Muscle layer of duodenum (tissue), 2 donors: ENCODE measurements around the gene AMPH.
"Not testable (repeated sequence)": the region's sequence is repeated elsewhere in the genome, so short reads cannot be mapped to it uniquely, and the experiment has no call there.

ENCODE experiments used
- H3K27ac ChIP-seq: one replicate; pipeline ENCODE4 v1.7.0; 2013; ENCODE audit warnings: mild to moderate bottlenecking, low read length
- H3K27me3 ChIP-seq: one replicate; pipeline ENCODE4 v1.7.0; 2013; ENCODE audit warnings: low read depth, mild to moderate bottlenecking, control low read depth, low read length
- H3K36me3 ChIP-seq, 2 donors: one replicate each; pipeline ENCODE4 v1.7.0; 2013; ENCODE audit warnings: low read length in 2 of 2, control low read depth in 1 of 2, mild to moderate bottlenecking in 1 of 2; ENCODE audit not compliant: insufficient read depth in 2 of 2, control insufficient read depth in 1 of 2
- H3K4me1 ChIP-seq, 2 donors: one replicate each; pipeline ENCODE4 v1.7.0; 2013; ENCODE audit warnings: low read length in 2 of 2, mild to moderate bottlenecking in 2 of 2, control low read depth in 1 of 2, moderate library complexity in 1 of 2; ENCODE audit not compliant: insufficient read depth in 2 of 2, control insufficient read depth in 1 of 2
- H3K4me3 ChIP-seq, 2 donors: one replicate each; pipeline ENCODE4 v1.7.0; 2013; ENCODE audit warnings: low read length in 2 of 2, low read depth in 1 of 2, mild to moderate bottlenecking in 1 of 2
- H3K9me3 ChIP-seq, 2 donors: one replicate each; pipeline ENCODE4 v1.7.0; 2013; ENCODE audit warnings: low read length in 2 of 2, control low read depth in 1 of 2, mild to moderate bottlenecking in 1 of 2; ENCODE audit not compliant: control insufficient read depth in 1 of 2
- donor health status: healthy.

The AMPH gene

DNA sequence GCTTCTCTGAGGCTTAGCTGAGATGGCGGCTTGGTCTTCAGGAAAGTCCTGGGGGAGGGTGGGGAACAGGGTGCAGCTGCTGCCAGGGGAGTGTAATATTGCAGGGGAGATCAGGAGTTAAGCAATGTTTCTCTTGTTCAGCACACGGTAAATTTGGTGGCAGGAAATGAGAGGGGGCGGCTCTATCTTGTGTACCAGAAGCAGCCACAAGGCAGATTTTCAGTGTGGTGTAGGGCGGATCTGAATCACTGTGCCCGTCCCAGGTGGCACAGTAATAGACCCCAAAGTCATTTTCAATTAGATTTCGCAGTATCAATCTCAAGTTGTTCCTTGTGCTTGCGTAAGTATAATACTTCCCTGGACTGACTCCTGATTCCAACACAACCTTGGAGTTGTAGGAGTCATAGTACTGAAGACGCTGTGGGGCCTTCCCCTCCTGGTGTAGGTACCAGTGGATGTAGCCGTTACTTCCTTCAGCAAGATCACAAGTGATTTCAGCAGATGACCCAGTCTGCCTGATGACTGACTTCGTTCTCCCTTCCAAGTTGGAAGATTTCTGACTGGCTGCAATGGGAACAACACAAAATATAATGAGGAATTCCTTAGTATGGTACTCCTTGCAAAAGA lies 268.4 kb downstream of the AMPH start:
- H3K27ac ChIP-seq, H3K27me3 ChIP-seq, H3K4me1 ChIP-seq, H3K9me3 ChIP-seq, H3K4me3 ChIP-seq, H3K36me3 ChIP-seq: not testable (repeated sequence)

DNA sequence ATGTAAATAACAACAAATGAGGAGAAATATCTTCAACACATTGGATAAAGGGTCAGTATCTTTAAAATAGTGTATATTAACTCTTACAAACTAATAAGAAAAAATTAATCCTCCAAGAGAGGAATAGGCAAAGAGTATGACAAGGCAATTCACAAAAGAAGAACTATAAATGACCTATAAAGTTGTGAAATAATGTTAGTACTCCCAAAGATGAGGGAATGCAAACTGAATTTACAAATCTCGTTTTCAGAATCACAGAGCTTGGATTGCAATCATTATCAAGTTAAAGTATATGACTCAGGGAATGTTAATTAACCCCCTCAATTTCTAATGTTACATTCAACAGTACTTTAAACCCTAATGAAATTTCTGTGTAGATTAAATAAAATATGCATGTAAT lies 270.4 kb downstream of the AMPH start:
- Histone ChIP-seq H3K27me3 (no peaks in the 10 kb centered on the region), H3K27ac (no peak overlapping the region), H3K4me3 (no peak overlapping the region), H3K36me3 (no peaks in the 10 kb centered on the region), H3K4me1 (no peaks in the 10 kb centered on the region), H3K9me3 (no peaks in the 10 kb centered on the region)

DNA sequence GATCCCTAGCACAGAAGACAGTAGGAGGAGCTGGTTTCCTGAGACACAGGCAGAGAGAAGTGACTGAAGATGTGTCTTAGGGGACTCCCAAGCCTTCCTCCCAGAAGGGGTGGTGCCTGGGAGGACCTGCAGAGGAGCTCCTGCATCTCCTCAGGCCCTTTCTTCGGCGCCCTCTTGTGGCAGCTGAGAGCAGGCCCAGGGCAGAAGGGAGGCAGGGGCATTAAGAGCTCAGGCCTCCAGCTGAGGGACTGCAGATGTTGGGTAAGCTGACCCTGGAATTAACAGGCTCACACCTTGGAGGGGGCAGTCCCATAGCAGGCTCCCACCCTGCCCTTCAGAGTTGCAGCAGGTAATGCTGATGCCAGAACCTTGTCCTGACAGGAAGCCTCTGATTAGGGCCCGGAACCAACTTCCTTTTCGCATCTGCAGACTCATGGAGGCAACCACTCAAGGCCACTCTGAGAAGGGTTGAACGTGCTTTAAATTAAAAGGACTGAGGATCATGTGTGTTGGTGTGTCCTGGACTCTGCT lies 272.0 kb downstream of the AMPH start:
- H3K4me1 ChIP-seq, H3K9me3 ChIP-seq, H3K36me3 ChIP-seq, H3K27me3 ChIP-seq, H3K4me3 ChIP-seq, H3K27ac ChIP-seq: not testable (repeated sequence)

DNA sequence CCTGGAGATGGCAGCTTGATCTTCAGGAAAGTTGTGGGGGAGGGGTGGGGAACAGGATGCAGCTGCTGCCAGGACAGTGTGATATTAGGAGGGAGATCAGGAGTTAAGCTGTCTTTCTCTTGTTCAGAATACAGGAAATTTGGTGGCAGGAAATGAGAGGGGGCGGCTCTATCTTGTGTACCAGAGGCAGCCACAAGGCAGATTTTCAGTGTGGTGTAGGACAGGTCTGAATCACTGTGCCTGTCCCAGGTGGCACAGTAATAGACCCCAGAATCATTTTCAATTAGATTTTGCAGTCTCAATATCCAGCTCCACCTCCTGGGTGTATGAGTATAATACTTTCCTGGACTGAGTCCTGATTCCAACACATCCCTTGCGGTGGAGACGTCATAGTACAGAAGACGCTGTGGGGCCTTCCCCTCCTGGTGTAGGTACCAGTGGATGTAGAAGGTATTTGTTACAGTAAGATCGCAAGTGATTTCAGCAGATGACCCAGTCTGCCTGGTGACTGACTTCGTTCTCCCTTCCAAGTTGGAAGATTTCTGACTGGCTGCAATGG lies 272.8 kb downstream of the AMPH start:
- not testable (repeated sequence) for H3K4me1 ChIP-seq, H3K9me3 ChIP-seq, H3K27ac ChIP-seq, H3K4me3 ChIP-seq, H3K27me3 ChIP-seq, H3K36me3 ChIP-seq

DNA sequence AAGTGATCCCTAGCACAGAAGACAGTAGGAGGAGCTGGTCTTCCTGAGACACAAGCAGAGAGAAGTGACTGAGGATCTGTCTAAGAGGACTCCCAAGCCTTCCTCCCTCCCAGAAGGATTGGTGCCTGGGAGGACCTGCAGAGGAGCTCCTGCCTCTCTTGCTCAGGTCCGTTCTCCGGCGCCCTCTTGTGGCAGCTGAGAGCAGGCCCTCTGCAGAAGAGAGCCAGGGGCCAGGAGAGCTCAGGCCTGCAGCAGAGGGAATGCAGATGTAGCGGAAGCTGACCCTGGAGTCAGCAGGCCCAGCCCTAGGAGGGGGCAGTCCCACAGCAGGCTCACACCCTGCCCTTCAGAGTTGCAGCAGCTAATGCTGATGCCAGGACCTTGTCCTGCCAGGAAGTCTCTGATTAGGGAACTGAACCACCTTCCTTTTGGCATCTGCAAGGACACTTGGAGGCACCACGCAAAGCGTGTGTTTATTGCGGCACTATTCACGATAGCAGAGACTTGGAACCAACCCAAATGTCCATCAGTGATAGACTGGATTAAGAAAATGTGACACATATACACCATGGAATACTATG lies 276.8 kb downstream of the AMPH start:
- not testable (repeated sequence) for H3K27ac ChIP-seq, H3K4me3 ChIP-seq, H3K4me1 ChIP-seq

DNA sequence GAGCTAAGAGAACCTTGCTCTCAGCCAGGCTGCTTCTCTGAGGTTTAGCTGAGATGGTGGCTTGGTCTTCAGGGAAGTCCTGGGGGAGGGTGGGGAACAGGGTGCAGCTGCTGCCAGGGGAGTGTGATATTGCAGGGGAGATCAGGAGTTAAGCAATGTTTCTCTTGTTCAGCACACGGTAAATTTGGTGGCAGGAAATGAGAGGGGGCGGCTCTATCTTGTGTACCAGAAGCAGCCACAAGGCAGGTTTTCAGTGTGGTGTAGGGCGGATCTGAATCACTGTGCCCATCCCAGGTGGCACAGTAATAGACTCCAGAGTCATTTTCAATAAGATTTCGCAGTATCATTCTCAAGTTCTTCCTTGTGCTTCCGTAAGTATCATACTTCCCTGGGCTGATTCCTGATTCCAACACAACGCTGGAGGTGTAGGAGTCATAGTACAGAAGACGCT lies 277.7 kb downstream of the AMPH start:
- not testable (repeated sequence) for H3K4me3 ChIP-seq, H3K9me3 ChIP-seq, H3K36me3 ChIP-seq, H3K4me1 ChIP-seq, H3K27ac ChIP-seq, H3K27me3 ChIP-seq

More for the DNA sequence above, 276.8 kb downstream of the AMPH start:
- H3K36me3 ChIP-seq, H3K9me3 ChIP-seq, H3K27me3 ChIP-seq: not testable (repeated sequence)

DNA sequence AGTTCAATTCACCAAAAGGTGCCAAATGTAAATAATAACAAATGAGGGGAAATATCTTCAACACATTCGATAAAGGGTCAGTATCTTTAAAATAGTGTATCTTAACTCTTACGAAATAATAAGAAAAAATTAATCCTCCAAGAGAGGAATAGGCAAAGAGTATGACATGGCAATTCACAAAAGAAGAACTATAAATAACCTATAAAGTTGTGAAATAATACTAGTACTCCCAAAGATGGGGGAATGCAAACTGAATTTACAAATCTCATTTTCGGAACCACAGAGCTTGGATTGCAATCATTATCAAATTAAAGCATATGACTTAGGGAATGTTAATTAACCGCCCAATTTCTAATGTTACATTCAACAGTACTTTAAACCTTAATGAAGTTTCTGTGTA lies 279.6 kb downstream of the AMPH start:
- no peaks in the 10 kb centered on the region for H3K9me3 ChIP-seq
- H3K36me3 ChIP-seq = no peaks in the 10 kb centered on the region
- H3K4me1 ChIP-seq = no peaks in the 10 kb centered on the region
- H3K27me3 ChIP-seq = no peaks in the 10 kb centered on the region
- no peak overlapping the region for H3K27ac ChIP-seq
- no peak overlapping the region for H3K4me3 ChIP-seq

DNA sequence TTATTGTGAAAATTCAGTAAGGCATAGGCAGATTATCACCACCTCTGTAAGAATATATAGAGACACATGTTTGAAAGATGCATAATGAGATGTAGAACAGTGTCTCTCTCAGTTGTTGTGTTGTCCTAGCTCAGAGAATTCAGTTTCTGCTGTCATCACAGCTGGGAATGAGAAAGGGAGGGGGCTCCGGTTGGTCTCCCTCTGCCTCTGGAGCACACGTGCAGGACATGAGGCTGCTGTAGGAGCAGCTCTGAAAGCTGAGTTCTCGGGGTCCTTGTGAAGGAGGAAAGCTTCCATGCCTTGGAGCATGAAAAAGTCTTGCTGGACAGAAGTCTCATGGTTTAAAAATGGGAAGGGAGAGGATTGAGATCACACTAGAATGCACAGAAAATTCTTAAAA lies 280.4 kb downstream of the AMPH start:
- not testable (repeated sequence) for H3K9me3 ChIP-seq, H3K27ac ChIP-seq, H3K36me3 ChIP-seq, H3K27me3 ChIP-seq, H3K4me1 ChIP-seq, H3K4me3 ChIP-seq

DNA sequence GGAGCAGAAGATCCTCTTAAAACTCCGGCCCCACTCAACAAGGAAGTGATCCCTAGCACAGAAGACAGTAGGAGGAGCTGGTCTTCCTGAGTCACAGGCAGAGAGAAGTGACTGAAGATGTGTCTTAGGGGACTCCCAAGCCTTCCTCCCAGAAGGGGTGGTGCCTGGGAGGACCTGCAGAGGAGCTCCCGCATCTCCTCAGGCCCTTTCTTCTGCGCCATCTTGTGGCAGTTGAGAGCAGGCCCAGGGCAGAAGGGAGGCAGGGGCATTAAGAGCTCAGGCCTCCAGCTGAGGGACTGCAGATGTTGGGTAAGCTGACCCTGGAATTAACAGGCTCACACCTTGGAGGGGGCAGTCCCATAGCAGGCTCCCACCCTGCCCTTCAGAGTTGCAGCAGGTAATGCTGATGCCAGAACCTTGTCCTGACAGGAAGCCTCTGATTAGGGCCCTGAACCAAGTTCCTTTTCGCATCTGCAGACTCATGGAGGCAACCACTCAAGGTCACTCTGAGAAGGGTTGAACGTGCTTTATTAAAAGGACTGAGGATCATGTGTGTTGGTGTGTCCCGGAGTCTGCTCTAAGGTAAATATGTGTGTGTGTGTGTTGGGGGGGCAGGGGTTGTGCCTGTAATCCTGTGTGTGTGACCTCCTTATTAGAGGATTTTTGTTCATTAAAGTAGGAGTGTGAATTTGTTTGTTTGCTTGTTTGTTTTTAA lies 281.1 kb downstream of the AMPH start:
- not testable (repeated sequence) for H3K4me3 ChIP-seq, H3K4me1 ChIP-seq, H3K36me3 ChIP-seq, H3K27me3 ChIP-seq, H3K9me3 ChIP-seq, H3K27ac ChIP-seq

DNA sequence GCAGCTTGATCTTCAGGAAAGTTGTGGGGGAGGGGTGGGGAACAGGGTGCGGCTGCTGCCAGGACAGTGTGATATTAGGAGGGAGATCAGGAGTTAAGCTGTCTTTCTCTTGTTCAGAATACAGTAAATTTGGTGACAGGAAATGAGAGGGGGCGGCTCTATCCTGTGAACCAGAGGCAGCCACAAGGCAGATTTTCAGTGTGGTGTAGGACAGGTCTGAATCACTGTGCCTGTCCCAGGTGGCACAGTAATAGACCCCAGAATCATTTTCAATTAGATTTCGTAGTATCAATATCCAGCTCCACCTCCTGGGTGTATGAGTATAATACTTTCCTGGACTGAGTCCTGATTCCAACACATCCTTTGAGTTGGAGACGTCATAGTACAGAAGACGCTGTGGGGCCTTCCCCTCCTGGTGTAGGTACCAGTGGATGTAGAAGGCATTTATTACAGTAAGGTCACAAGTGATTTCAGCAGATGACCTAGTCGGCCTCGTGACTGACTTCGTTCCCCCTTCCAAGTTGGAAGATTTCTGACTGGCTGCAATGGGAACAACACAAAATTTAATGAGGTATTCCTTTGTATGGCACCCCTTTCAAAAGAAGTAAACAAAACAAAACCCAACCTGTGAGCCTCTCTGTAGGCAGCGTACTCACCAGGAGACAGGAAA lies 281.9 kb downstream of the AMPH start:
- H3K36me3 ChIP-seq, H3K9me3 ChIP-seq, H3K4me3 ChIP-seq, H3K27ac ChIP-seq, H3K27me3 ChIP-seq, H3K4me1 ChIP-seq: not testable (repeated sequence)
